ENCODE measurements around the gene USP28. TPM values are rescaled to one million over a fixed set of nuclear protein-coding genes. Genes with fewer than 3 reads are reported as not detected.

The USP28 gene
- total and polyA plus RNA-seq, 2 of the 8 experiments (the other 6 are each of a cell fraction or from before 2014, with no cell fraction given) = 82.6 to 119 TPM

- TF ChIP-seq SUZ12 (IDR thresholded peaks at IDR 0.05; ENCODE audit: low read length) = no peak
These were observed 57.7 kb downstream of the USP28 start (continued) for GRCh38 chr11:113817626-113818025.

Measured in H1 (cell line).